GM21360 (cell line): ENCODE results near the gene LPCAT4.

ENCODE experiments used
- ATAC-seq: cut with Tn5 transposase; IDR thresholded peaks from one replicate; pipeline ENCODE4 v1.9.1; 2021; ENCODE audit warnings: mild to moderate bottlenecking, moderate library complexity; ENCODE audit not compliant: unreplicated experiment

The LPCAT4 gene

DNA sequence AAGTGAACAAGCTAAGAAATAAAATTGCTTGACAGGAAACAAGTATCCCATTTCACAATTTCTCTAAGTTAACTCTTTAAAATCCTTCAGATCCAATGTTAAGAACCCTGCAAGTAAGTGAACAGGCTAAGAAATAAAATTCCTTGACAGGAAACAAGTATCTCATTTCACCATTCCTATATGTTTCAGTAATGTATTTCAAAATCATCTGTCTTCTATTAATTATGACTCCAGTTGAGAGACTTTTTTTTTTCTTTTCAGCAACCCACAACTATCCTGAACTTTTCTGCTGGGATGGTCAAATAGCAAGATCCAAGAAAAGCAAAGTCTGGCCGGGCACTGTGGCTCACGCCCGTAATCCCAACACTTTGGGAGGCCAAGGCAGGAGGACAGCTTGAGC lies 27.1 kb downstream of the LPCAT4 start:
- no peak for ATAC-seq

GRCh38 chr15:34338347-34338746 lies 28.6 kb downstream of the LPCAT4 start:
- no peak for ATAC-seq

- peak; percentile 55 for ATAC-seq
Observed at GRCh38 chr15:34337557-34338306, 29.3 kb downstream of the LPCAT4 start, which contains the start of gene SLC12A6. Gene SLC12A6 (minus strand): TSS chr15:34337781. CDS start chr15:34336680, 1,101 bp downstream.

- ATAC-seq = peak; percentile 2
Observed at GRCh38 chr15:34336991-34337556, 29.9 kb downstream of the LPCAT4 start.

GRCh38 chr15:34336231-34336990 lies 30.6 kb downstream of the LPCAT4 start:
- ATAC-seq = no peak

DNA sequence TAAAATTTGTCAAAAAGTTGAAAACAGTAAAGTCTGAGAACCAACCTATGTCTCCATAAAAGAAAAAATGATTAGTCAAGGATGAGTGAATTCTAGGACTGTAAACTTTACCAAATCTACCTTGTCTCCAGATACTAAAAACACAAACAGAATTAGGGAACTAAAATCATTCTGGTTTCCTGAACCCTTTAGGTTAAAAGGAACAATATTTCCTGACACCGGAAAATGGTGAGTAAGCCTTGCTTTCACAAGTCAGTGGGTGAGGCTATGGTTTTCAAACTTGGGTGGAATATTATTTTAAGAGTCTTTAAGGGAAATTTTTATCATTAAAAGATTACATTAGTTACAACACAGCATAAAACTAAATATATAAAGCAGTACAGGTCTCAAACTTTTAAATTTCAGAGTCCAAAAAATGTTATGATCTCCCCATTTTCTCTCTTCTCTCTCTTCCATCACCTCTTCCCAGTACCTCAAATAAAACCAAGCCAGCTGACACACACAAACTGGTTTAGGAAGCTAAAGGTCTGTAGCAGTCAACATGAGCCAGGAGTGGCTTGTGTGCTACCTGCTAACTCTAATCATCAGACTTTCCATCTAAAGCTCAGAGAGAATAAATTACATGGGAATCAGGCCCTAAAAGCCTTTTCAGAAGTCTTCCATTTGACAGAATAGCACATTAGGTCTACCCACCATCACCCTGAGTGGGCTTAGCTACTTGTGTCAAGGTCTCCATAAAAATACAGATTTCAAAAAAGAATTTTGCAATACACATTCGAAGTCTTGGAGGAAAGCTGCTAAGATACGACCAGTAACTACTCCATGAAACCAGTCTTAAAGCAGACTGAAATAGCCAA lies 31.6 kb downstream of the LPCAT4 start:
- no peak for ATAC-seq

DNA sequence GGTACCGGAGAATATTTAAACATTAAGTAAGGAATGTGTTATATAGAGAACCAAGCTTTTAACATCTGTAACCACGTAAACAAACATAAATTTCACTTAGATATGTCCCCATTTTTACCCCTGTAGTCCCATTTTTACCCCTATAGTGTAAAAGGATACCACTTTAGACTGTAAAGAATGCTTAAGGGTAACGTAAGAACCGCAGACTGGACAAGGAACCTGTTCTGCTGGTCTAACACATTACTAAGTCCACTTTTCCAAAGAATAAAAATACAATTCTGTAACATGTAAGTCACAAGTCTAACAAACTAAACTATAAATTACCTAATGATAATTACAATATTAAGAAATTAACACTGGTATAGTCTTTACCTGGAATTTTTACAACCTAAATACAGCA lies 32.3 kb downstream of the LPCAT4 start:
- ATAC-seq = no peak

- ATAC-seq = no peak
Observed at GRCh38 chr15:34332553-34333120, 34.4 kb downstream of the LPCAT4 start.

- no peak for ATAC-seq
Observed at GRCh38 chr15:34331809-34332208, 35.2 kb downstream of the LPCAT4 start.

- no peak for ATAC-seq
Observed at GRCh38 chr15:34330279-34330678, 36.7 kb downstream of the LPCAT4 start.

DNA sequence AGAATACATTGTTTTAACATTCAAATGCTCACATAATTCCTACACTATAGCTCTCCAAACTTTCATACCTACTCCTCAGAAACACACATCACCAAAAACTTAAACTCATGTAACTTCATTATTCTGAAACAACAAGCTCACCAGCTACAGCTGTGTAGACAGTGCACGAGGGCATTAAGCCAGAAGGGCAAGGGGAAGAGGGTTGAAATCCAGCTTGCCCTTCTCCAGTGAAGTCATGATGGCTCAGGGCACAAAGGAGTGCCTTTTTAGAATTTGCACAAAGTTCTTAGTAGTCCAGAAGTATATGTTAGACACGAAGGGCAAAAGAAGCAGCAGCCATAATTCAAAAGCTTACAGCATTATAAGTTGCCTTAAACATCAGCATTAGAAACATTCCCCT lies 38.0 kb downstream of the LPCAT4 start:
- ATAC-seq = no peak

- no peak for ATAC-seq
Observed at GRCh38 chr15:34327906-34328305, 39.1 kb downstream of the LPCAT4 start.

- ATAC-seq = no peak
Observed at GRCh38 chr15:34325368-34325767, 41.6 kb downstream of the LPCAT4 start.

GRCh38 chr15:34324933-34325332 lies 42.1 kb downstream of the LPCAT4 start:
- no peak for ATAC-seq

GRCh38 chr15:34323217-34323616 lies 43.8 kb downstream of the LPCAT4 start:
- no peak for ATAC-seq

DNA sequence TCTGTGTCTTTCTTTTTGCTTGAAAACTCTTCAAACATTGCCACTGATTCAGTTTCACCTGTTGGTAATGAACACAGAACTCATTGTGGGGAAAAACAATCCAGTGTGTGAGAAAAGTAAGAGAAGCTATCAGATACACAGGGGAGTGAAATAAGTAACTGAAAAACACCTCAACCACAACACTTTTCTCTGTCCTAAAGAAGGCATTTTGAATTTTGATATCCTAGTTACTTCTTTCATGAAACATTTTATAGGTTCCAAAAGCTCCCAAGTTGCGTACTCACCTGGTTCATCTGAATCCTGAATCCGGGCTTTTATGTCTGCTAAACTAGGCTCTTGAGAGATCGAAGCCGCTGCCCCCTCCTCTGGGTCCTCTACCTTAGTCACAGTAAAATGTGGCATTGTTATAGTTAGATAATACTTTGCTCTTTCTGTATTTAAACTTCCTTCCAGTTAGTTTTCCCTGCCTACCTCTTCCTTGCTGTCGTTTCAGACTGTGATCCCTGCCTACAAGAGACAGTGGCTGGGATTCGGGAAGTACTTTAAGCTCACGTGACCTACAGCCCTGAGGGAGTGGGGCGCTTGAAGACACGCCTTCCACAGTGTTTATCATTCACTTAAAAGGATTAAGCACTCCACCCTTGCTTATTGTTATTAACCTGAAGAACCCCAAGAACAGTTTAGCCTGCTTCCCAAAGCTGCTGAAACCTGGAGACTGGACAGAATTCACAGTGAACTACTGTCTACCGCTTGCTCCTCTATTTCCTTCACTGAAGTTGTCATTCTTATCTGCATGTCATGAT lies 48.5 kb downstream of the LPCAT4 start:
- ATAC-seq = peak; percentile 53

- no peak for ATAC-seq
Observed at GRCh38 chr15:34314491-34315490, 52.2 kb downstream of the LPCAT4 start.

DNA sequence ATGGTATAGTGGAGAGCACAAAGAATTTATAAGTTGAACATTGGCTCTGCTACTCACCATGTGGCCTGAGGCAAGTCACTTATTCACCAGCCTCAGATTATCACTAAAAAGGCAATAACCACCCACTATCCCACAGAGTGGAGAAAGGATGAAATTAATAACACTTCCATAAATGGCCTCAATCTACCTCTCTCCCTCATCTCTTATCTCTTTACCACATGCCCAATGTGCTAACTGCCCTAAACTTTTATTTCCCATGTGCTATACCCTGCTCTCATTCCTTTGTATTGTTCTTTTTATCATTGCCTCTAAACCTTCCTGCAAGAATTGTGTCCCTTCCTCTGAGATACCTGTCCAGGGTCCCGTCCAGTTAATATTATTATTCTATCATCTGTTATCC lies 55.4 kb downstream of the LPCAT4 start:
- ATAC-seq = no peak
